ENCODE results near the gene ADAT3.
A peak's percentile ranks its signal among the peaks of the same experiment; 100 is the strongest.

The ADAT3 gene

GRCh38 chr19:1912760-1913505, 7.7 kb downstream of the ADAT3 start:
- no peaks in the 10 kb centered on the region for H3K27me3 ChIP-seq (ENCODE audit: insufficient read depth, insufficient read length)
- peak overlapping the region; percentile 67 for H3K9ac ChIP-seq (ENCODE audit: insufficient read length, low read depth)
- no peak overlapping the region for H3K4me3 ChIP-seq (ENCODE audit: insufficient read length, low read depth)
- TF ChIP-seq SUZ12 (IDR thresholded peaks at IDR 0.05; ENCODE audit: extremely low read depth, insufficient read depth, insufficient read length) = no peak
- no peak for TF ChIP-seq YY1 (IDR thresholded peaks at IDR 0.05; ENCODE audit: insufficient read depth, insufficient read length)
- no peak for TF ChIP-seq ZNF274 (IDR thresholded peaks at IDR 0.05; ENCODE audit: low read depth, low read length)
- H3K36me3 ChIP-seq (ENCODE audit: insufficient read depth, insufficient read length, low read length) = peaks cover 75% of the 10 kb centered on the region
- peaks cover 29% of the 10 kb centered on the region for H3K4me1 ChIP-seq (ENCODE audit: insufficient read depth, insufficient read length)
- no peak for DNase-seq (ENCODE audit: low read depth, low spot score)
- no peaks in the 10 kb centered on the region for H3K9me3 ChIP-seq (ENCODE audit: insufficient read depth, low read length)

- DNase-seq (ENCODE audit: low read depth, low spot score) = no peak
- no peaks in the 10 kb centered on the region for H3K9me3 ChIP-seq (ENCODE audit: insufficient read depth, low read length)
- H3K27me3 ChIP-seq (ENCODE audit: insufficient read depth, insufficient read length) = no peaks in the 10 kb centered on the region
- peak overlapping the region; percentile 67 for H3K9ac ChIP-seq (ENCODE audit: insufficient read length, low read depth)
- H3K4me3 ChIP-seq (ENCODE audit: insufficient read length, low read depth) = no peak overlapping the region
- peaks cover 24% of the 10 kb centered on the region for H3K4me1 ChIP-seq (ENCODE audit: insufficient read depth, insufficient read length)
- H3K36me3 ChIP-seq (ENCODE audit: insufficient read depth, insufficient read length, low read length) = peaks cover 78% of the 10 kb centered on the region
- TF ChIP-seq ZNF274 (IDR thresholded peaks at IDR 0.05; ENCODE audit: low read depth, low read length) (no peak), YY1 (IDR thresholded peaks at IDR 0.05; ENCODE audit: insufficient read depth, insufficient read length) (no peak), SUZ12 (IDR thresholded peaks at IDR 0.05; ENCODE audit: extremely low read depth, insufficient read depth, insufficient read length) (no peak)
Measured at GRCh38 chr19:1913781-1914577, 8.8 kb downstream of the ADAT3 start.

DNA sequence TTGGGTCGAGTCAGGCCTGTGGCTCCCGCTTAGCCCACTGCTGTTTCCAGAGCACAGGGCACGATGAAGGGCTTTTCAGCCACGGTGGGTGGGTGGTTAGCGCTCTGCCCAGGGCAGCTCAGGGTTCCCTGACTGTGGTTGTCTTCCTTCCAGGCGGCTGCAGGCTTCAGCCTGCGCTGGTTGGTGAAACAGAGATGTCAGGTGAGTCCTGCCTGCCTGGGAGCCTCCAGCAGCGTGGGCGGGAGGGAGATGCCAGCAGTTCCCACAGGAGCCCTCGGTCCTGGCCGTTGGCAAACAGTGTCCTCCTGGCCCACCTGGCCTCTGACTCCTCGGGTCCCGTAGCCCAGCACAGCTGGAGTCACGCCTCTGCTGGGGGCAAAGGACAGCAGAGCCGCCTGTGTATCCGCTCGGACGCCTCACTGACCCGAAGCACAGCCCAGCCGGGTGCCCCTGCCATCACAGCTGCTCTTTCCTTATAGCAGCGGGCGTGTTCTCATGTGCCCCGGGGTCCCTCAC, 9.7 kb downstream of the ADAT3 start:
- Histone ChIP-seq H3K4me1 (ENCODE audit: insufficient read depth, insufficient read length) (peaks cover 16% of the 10 kb centered on the region), H3K27me3 (ENCODE audit: insufficient read depth, insufficient read length) (no peaks in the 10 kb centered on the region), H3K36me3 (ENCODE audit: insufficient read depth, insufficient read length, low read length) (peaks cover 76% of the 10 kb centered on the region), H3K9me3 (ENCODE audit: insufficient read depth, low read length) (no peaks in the 10 kb centered on the region), H3K9ac (ENCODE audit: insufficient read length, low read depth) (peak overlapping the region; percentile 32), H3K4me3 (ENCODE audit: insufficient read length, low read depth) (no peak overlapping the region)
- no peak for DNase-seq (ENCODE audit: low read depth, low spot score)
- TF ChIP-seq YY1 (IDR thresholded peaks at IDR 0.05; ENCODE audit: insufficient read depth, insufficient read length) = no peak
- TF ChIP-seq SUZ12 (IDR thresholded peaks at IDR 0.05; ENCODE audit: extremely low read depth, insufficient read depth, insufficient read length) = no peak
- no peak for TF ChIP-seq ZNF274 (IDR thresholded peaks at IDR 0.05; ENCODE audit: low read depth, low read length)

GRCh38 chr19:1917146-1917545, 11.9 kb downstream of the ADAT3 start:
- Histone ChIP-seq H3K4me3 (ENCODE audit: insufficient read length, low read depth) (no peak overlapping the region), H3K27me3 (ENCODE audit: insufficient read depth, insufficient read length) (no peaks in the 10 kb centered on the region), H3K4me1 (ENCODE audit: insufficient read depth, insufficient read length) (peaks cover 14% of the 10 kb centered on the region), H3K36me3 (ENCODE audit: insufficient read depth, insufficient read length, low read length) (peaks cover 85% of the 10 kb centered on the region), H3K9ac (ENCODE audit: insufficient read length, low read depth) (no peak overlapping the region), H3K9me3 (ENCODE audit: insufficient read depth, low read length) (no peaks in the 10 kb centered on the region)
- no peak for DNase-seq (ENCODE audit: low read depth, low spot score)
- TF ChIP-seq SUZ12 (IDR thresholded peaks at IDR 0.05; ENCODE audit: extremely low read depth, insufficient read depth, insufficient read length) = no peak
- TF ChIP-seq ZNF274 (IDR thresholded peaks at IDR 0.05; ENCODE audit: low read depth, low read length) = no peak
- no peak for TF ChIP-seq YY1 (IDR thresholded peaks at IDR 0.05; ENCODE audit: insufficient read depth, insufficient read length)

- Histone ChIP-seq H3K36me3 (ENCODE audit: insufficient read depth, insufficient read length, low read length) (peaks cover 85% of the 10 kb centered on the region), H3K4me3 (ENCODE audit: insufficient read length, low read depth) (no peak overlapping the region), H3K9me3 (ENCODE audit: insufficient read depth, low read length) (no peaks in the 10 kb centered on the region), H3K9ac (ENCODE audit: insufficient read length, low read depth) (no peak overlapping the region), H3K27me3 (ENCODE audit: insufficient read depth, insufficient read length) (no peaks in the 10 kb centered on the region), H3K4me1 (ENCODE audit: insufficient read depth, insufficient read length) (peaks cover 11% of the 10 kb centered on the region)
- no peak for DNase-seq (ENCODE audit: low read depth, low spot score)
- no peak for TF ChIP-seq YY1 (IDR thresholded peaks at IDR 0.05; ENCODE audit: insufficient read depth, insufficient read length)
- no peak for TF ChIP-seq ZNF274 (IDR thresholded peaks at IDR 0.05; ENCODE audit: low read depth, low read length)
- no peak for TF ChIP-seq SUZ12 (IDR thresholded peaks at IDR 0.05; ENCODE audit: extremely low read depth, insufficient read depth, insufficient read length)
Measured at GRCh38 chr19:1917926-1918325, 12.7 kb downstream of the ADAT3 start.

DNA sequence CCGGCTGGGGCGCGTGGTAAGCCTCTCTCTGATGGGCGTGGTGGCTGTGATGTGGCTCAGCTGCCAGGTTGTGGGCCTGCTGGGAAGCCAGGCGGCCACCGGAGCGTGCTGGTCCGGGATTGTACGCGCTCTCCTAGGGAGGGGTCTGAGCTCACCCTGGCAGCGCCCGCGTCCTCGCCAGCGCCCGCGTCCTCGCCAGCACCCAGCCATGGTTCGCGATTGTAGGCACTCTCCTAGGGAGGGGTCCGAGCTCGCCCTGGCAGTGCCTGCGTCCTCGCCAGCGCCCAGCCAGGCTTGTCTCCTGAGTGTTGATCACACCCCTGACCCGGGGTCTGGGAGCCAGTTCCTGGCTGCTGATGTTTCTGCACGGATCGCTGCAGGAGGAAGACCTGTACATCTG, 13.8 kb downstream of the ADAT3 start:
- no peaks in the 10 kb centered on the region for H3K27me3 ChIP-seq (ENCODE audit: insufficient read depth, insufficient read length)
- H3K4me1 ChIP-seq (ENCODE audit: insufficient read depth, insufficient read length) = peaks cover 7% of the 10 kb centered on the region
- no peak overlapping the region for H3K9ac ChIP-seq (ENCODE audit: insufficient read length, low read depth)
- TF ChIP-seq SUZ12 (IDR thresholded peaks at IDR 0.05; ENCODE audit: extremely low read depth, insufficient read depth, insufficient read length) (no peak), YY1 (IDR thresholded peaks at IDR 0.05; ENCODE audit: insufficient read depth, insufficient read length) (no peak), ZNF274 (IDR thresholded peaks at IDR 0.05; ENCODE audit: low read depth, low read length) (no peak)
- peaks cover 82% of the 10 kb centered on the region for H3K36me3 ChIP-seq (ENCODE audit: insufficient read depth, insufficient read length, low read length)
- no peak for DNase-seq (ENCODE audit: low read depth, low spot score)
- no peak overlapping the region for H3K4me3 ChIP-seq (ENCODE audit: insufficient read length, low read depth)
- no peaks in the 10 kb centered on the region for H3K9me3 ChIP-seq (ENCODE audit: insufficient read depth, low read length)

DNA sequence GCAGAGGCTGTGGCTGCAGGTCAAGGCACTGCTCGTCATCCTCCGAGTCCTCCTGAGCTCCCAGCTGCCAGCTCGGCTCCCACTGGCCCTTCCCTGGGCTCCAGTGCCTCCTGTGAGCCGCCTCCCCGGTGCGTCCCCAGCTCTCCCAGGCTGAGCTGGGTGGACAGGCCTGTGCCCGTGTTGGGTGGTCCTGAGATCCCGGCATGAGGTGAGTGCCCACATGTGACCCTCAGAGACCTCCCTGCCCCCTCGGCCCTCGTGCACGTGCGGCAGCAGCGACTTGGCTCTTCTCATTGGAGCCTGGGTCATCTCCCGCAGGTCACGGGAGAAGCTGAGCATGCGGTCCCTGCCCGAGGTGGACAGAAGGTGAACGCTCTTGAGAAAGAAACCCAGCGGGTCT, 15.4 kb downstream of the ADAT3 start:
- Histone ChIP-seq H3K9me3 (ENCODE audit: insufficient read depth, low read length) (no peaks in the 10 kb centered on the region), H3K9ac (ENCODE audit: insufficient read length, low read depth) (peak overlapping the region; percentile 42), H3K36me3 (ENCODE audit: insufficient read depth, insufficient read length, low read length) (peaks cover 81% of the 10 kb centered on the region), H3K27me3 (ENCODE audit: insufficient read depth, insufficient read length) (no peaks in the 10 kb centered on the region), H3K4me1 (ENCODE audit: insufficient read depth, insufficient read length) (no peaks in the 10 kb centered on the region), H3K4me3 (ENCODE audit: insufficient read length, low read depth) (no peak overlapping the region)
- TF ChIP-seq SUZ12 (IDR thresholded peaks at IDR 0.05; ENCODE audit: extremely low read depth, insufficient read depth, insufficient read length) (no peak), ZNF274 (IDR thresholded peaks at IDR 0.05; ENCODE audit: low read depth, low read length) (no peak), YY1 (IDR thresholded peaks at IDR 0.05; ENCODE audit: insufficient read depth, insufficient read length) (no peak)
- DNase-seq (ENCODE audit: low read depth, low spot score) = no peak
